ACC112 (cell line): ENCODE data around the gene MERTK.

Experiments used
- H2AFZ ChIP-seq: fragments of 200-600 bp; sonication (generic); one replicate; pipeline ENCODE4 v1.6.0; 2017; ENCODE audit warnings: antibody characterized with exemption, low read length; ENCODE audit not compliant: unreplicated experiment
- H3K27ac ChIP-seq: fragments of 200-600 bp; sonication (generic); 2 replicates; pipeline ENCODE4 v1.5.1; 2014; ENCODE audit warnings: low read depth, mild to moderate bottlenecking, antibody characterized with exemption, low read length, moderate library complexity
- H3K27me3 ChIP-seq: fragments of 200-600 bp; sonication (generic); 2 replicates; pipeline ENCODE4 v1.6.1; 2014; ENCODE audit warnings: mild to moderate bottlenecking, antibody characterized with exemption, low read length, moderate library complexity, mixed read lengths; ENCODE audit not compliant: insufficient read depth
- H3K36me3 ChIP-seq: fragments of 200-600 bp; sonication (generic); 2 replicates; pipeline ENCODE4 v1.6.1; 2016; ENCODE audit warnings: mild to moderate bottlenecking, antibody characterized with exemption, low read length, moderate library complexity, mixed read lengths; ENCODE audit not compliant: insufficient read depth
- H3K4me1 ChIP-seq: fragments of 200-600 bp; sonication (generic); one replicate; pipeline ENCODE4 v1.6.1; 2016; ENCODE audit warnings: low read length, mixed read lengths; ENCODE audit not compliant: insufficient read depth, unreplicated experiment, control insufficient read depth
- H3K4me3 ChIP-seq: fragments of 200-600 bp; sonication (generic); 2 replicates; pipeline ENCODE4 v1.5.1; 2014; ENCODE audit warnings: mild to moderate bottlenecking, low read depth, low read length
- H3K79me2 ChIP-seq: fragments of 200-600 bp; sonication (generic); one replicate; pipeline ENCODE4 v1.6.0; 2016; ENCODE audit warnings: low read length; ENCODE audit not compliant: control insufficient read depth, unreplicated experiment, insufficient read depth

MERTK gene

GRCh38 chr2:112024896-112025491 is 126.6 kb downstream of the MERTK start:
- H3K4me3 ChIP-seq = no peak overlapping the region
- no peak overlapping the region for H3K27ac ChIP-seq
- H3K4me1 ChIP-seq = peaks cover 3% of the 10 kb centered on the region
- no peaks in the 10 kb centered on the region for H3K79me2 ChIP-seq
- H3K27me3 ChIP-seq = peaks cover 2% of the 10 kb centered on the region
- no peak overlapping the region for H2AFZ ChIP-seq
- no peaks in the 10 kb centered on the region for H3K36me3 ChIP-seq

DNA sequence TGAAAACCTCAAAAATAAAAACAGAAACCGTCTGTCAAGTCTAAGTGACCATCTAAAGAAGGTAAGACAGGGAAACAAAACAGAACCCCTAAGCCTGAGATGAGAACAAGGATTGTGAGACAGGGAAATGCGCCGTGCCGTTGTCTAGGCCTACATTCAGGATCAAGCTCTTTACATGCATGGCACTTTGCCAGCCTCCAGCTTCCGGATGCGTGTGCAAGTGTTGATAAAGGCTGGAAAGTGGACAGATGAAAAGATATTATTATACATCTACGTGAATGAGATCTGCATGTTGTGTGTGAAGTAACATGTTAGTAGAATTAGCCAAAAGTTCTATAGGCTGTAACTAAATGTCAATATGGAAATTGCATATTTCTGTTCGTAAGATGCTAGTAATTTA is 128.1 kb downstream of the MERTK start:
- Histone ChIP-seq H2AFZ (no peak overlapping the region), H3K79me2 (no peaks in the 10 kb centered on the region), H3K4me1 (peaks cover 5% of the 10 kb centered on the region), H3K4me3 (no peak overlapping the region), H3K36me3 (no peaks in the 10 kb centered on the region), H3K27me3 (no peaks in the 10 kb centered on the region), H3K27ac (no peak overlapping the region)

GRCh38 chr2:112027767-112028166 is 129.4 kb downstream of the MERTK start:
- no peaks in the 10 kb centered on the region for H3K79me2 ChIP-seq
- peaks cover 14% of the 10 kb centered on the region for H3K4me1 ChIP-seq
- no peak overlapping the region for H3K27ac ChIP-seq
- H3K4me3 ChIP-seq = no peak overlapping the region
- no peak overlapping the region for H2AFZ ChIP-seq
- H3K36me3 ChIP-seq = no peaks in the 10 kb centered on the region
- H3K27me3 ChIP-seq = no peaks in the 10 kb centered on the region

DNA sequence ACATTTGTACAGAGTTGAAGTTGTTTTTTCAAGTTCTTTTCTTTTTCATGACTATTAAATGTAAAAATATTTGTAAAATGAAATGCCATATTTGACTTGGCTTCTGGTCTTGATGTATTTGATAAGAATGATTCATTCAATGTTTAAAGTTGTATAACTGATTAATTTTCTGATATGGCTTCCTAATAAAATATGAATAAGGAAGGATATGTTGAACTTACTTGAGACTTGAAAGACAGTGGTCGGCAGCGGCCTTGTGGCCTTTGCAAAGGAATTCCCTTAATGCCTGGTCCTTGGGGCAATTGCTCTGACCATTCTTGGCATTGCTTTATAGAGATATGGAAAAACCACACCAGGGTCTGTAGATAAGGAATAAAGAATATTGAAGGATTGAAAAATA is 130.8 kb downstream of the MERTK start:
- Histone ChIP-seq H3K4me3 (no peak overlapping the region), H3K27ac (no peak overlapping the region), H2AFZ (no peak overlapping the region), H3K79me2 (no peaks in the 10 kb centered on the region), H3K27me3 (no peaks in the 10 kb centered on the region), H3K36me3 (no peaks in the 10 kb centered on the region), H3K4me1 (peaks cover 25% of the 10 kb centered on the region)

DNA sequence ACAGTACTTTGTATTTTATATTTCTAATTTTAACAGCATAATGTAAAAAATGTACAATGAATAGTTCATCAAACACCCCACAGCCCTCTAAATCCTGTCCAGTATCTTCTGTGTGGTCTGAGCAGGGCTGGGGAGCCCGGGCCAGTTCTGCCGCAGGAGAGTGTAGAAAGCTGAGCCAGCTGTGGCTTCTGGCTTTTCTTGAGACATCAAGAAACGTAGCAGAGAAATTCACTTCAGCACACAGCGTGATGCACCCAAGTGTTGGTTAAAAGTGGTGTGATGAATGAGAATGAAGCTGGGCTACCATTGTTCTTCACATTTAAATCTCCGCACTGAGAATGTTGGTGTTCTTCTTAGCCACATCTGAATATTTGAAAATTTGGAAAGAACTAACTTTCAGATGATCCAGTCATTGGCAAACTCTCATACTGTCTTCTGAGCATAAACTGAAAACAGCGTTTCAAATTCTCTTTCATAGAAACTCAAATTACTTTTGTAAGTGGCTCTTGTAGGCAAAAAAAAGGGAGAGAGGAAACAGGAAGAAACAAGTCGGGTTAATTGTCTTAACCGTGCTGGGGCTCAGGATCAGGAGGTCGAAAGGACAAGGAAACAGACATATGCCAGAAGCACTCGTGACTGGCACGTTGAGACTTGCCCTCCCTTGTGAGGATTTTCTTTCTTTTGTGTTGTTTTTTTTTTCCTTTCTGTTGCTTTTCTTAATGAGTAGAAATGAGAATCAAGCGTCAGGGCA is 133.2 kb downstream of the MERTK start:
- H3K27ac ChIP-seq = no peak overlapping the region
- H3K27me3 ChIP-seq = no peaks in the 10 kb centered on the region
- peak overlapping the region; percentile 65 for H2AFZ ChIP-seq
- peaks cover 25% of the 10 kb centered on the region for H3K4me1 ChIP-seq
- no peaks in the 10 kb centered on the region for H3K36me3 ChIP-seq
- H3K79me2 ChIP-seq = no peaks in the 10 kb centered on the region
- H3K4me3 ChIP-seq = no peak overlapping the region

DNA sequence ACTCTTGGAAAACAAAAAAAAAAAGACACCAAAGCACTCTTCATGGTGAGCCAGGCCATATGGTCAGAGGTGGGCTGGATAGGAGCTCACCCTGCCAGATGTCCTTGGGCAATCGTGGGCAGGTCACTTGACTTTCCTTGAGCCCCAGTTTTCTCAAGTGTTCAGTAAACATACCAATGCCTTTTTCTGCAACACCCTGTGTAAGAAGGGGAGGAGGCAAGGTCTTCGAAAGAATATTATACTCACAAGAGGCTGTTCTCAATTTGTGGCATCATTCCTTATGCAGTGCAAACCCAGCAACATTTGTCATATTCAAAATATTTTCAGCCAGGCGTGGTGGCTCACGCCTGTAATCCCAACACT is 133.8 kb downstream of the MERTK start:
- Histone ChIP-seq H3K27me3 (no peaks in the 10 kb centered on the region), H3K27ac (peak overlapping the region; percentile 81; the same call in 1 of the 2 replicates), H3K4me1 (peaks cover 25% of the 10 kb centered on the region), H2AFZ (no peak overlapping the region), H3K36me3 (no peaks in the 10 kb centered on the region), H3K79me2 (no peaks in the 10 kb centered on the region), H3K4me3 (no peak overlapping the region)

GRCh38 chr2:112032689-112033465 is 134.5 kb downstream of the MERTK start:
- peak overlapping the region; percentile 81 for H3K27ac ChIP-seq

GRCh38 chr2:112033600-112033999 is 135.2 kb downstream of the MERTK start:
- H3K36me3 ChIP-seq = no peaks in the 10 kb centered on the region
- no peak overlapping the region for H3K4me3 ChIP-seq
- no peak overlapping the region for H2AFZ ChIP-seq
- H3K27me3 ChIP-seq = no peaks in the 10 kb centered on the region
- peak overlapping the region; percentile 81 for H3K27ac ChIP-seq
- H3K4me1 ChIP-seq = peaks cover 25% of the 10 kb centered on the region
- no peaks in the 10 kb centered on the region for H3K79me2 ChIP-seq

More at GRCh38 chr2:112032689-112033465, 134.5 kb downstream of the MERTK start:
- Histone ChIP-seq H2AFZ (no peak overlapping the region), H3K79me2 (no peaks in the 10 kb centered on the region), H3K4me1 (peaks cover 25% of the 10 kb centered on the region), H3K36me3 (no peaks in the 10 kb centered on the region), H3K4me3 (no peak overlapping the region), H3K27me3 (no peaks in the 10 kb centered on the region)

- H3K4me1 ChIP-seq = peaks cover 25% of the 10 kb centered on the region
- H3K36me3 ChIP-seq = no peaks in the 10 kb centered on the region
Observed at GRCh38 chr2:112034924-112035323, 136.5 kb downstream of the MERTK start.

GRCh38 chr2:112035786-112036185 is 137.4 kb downstream of the MERTK start:
- Histone ChIP-seq H3K79me2 (no peaks in the 10 kb centered on the region), H3K36me3 (no peaks in the 10 kb centered on the region), H2AFZ (no peak overlapping the region), H3K4me3 (no peak overlapping the region), H3K27me3 (no peaks in the 10 kb centered on the region), H3K4me1 (peaks cover 25% of the 10 kb centered on the region), H3K27ac (no peak overlapping the region)

More at GRCh38 chr2:112034924-112035323, 136.5 kb downstream of the MERTK start:
- Histone ChIP-seq H3K27me3 (no peaks in the 10 kb centered on the region), H3K4me3 (no peak overlapping the region), H3K27ac (no peak overlapping the region), H3K79me2 (no peaks in the 10 kb centered on the region), H2AFZ (no peak overlapping the region)
